HCT116 (cell line): Measurements from ENCODE around the gene PCDH10. TPM values are rescaled to one million over a fixed set of nuclear protein-coding genes. Genes with fewer than 3 reads are reported as not detected.

Experiments used
- ATAC-seq: fragments of 200-7000 bp; cut with Tn5 transposase; 2 replicates; pipeline ENCODE4 v1.9.1; 2020; ENCODE audit warnings: mild to moderate bottlenecking, moderate library complexity
- BruUV-seq: library from RNA; stranded (reverse); fragments of 400-500 nt; replicated peaks from 2 replicates; lab custom pipeline; 2021; lab: Mats Ljungman, UMichigan
- CTCF ChIA-PET: fragments of 300-600 bp; sonication (Branson Sonifier 250); formaldehyde crosslinking; loops from one replicate; lab custom pipeline; 2021; ENCODE audit warnings: antibody characterized with exemption; lab: Charles Lee
- POLR2A ChIA-PET: fragments of 300-600, 350-600 bp; sonication (Branson Sonifier 250); formaldehyde crosslinking; loops from one replicate; lab custom pipeline; 2021; ENCODE audit warnings: antibody characterized with exemption; lab: Charles Lee
- RAD21 ChIA-PET, 2 experiments: fragments of 300-600 bp; sonication (Branson Sonifier 250); formaldehyde crosslinking; loops; one replicate each; lab custom pipeline; 2023; ENCODE audit warnings: low total read pairs in 2 of 2; ENCODE audit not compliant: uncharacterized antibody in 2 of 2, unreplicated experiment in 2 of 2, low non-redundant PET in 1 of 2; lab: Charles Lee
- DNase-seq: peaks from one replicate; pipeline ENCODE4 v3.0.0-alpha.2; 2010; ENCODE audit warnings: low read depth, low spot score
- H2AFZ ChIP-seq: fragments of 200-600 bp; shearing (Covaris generic), sonication (generic); 2 replicates; pipeline ENCODE4 v1.6.1; 2017; ENCODE audit warnings: low read depth, mixed run types, mixed read lengths, antibody characterized with exemption, low read length; ENCODE audit not compliant: poor library complexity, severe bottlenecking
- H3K27ac ChIP-seq: 2 replicates; pipeline ENCODE4 v1.5.1; 2012; ENCODE audit warnings: low read depth, low read length
- H3K27me3 ChIP-seq: fragments of 200-600 bp; sonication (generic); 2 replicates; pipeline ENCODE4 v1.6.1; 2016; ENCODE audit warnings: mixed run types, low read length, mixed read lengths; ENCODE audit not compliant: insufficient read depth
- H3K36me3 ChIP-seq, 2 experiments: fragments of 200-500 bp in 1 of 2; fragments of 200-600 bp in 1 of 2; sonication (Bioruptor generic) in 1 of 2; sonication (generic) in 1 of 2; 2 replicates each; pipeline versions ENCODE4 v1.5.1 to v1.6.1; 2014 to 2016; ENCODE audit warnings: low read length in 2 of 2, inconsistent platforms in 1 of 2, mixed read lengths in 1 of 2, mixed run types in 1 of 2; ENCODE audit not compliant: insufficient read depth in 2 of 2, control insufficient read depth in 1 of 2
- H3K4me1 ChIP-seq, 2 experiments: fragments of 200-600 bp in 1 of 2; sonication (generic) in 1 of 2; 2 replicates each; pipeline versions ENCODE4 v1.5.1 to v1.6.1; 2012 to 2017; ENCODE audit warnings: low read length in 2 of 2, inconsistent platforms in 1 of 2, mild to moderate bottlenecking in 1 of 2, mixed read lengths in 1 of 2, mixed run types in 1 of 2, moderate library complexity in 1 of 2; ENCODE audit not compliant: insufficient read depth in 2 of 2, control insufficient read depth in 1 of 2
- H3K4me2 ChIP-seq: fragments of 200-600 bp; sonication (generic); 2 replicates; pipeline ENCODE4 v1.6.1; 2017; ENCODE audit warnings: mixed run types, low read length, mixed read lengths
- H3K4me3 ChIP-seq, 2 experiments: fragments of 200-600 bp in 1 of 2; sonication (generic) in 1 of 2; replicated peaks in 1 of 2; 2 replicates each; pipeline ENCODE4 v1.5.1; 2011 to 2016; ENCODE audit warnings: low read length in 2 of 2, control low read depth in 1 of 2, low read depth in 1 of 2, mild to moderate bottlenecking in 1 of 2, mixed read lengths in 1 of 2, mixed run types in 1 of 2
- H3K79me2 ChIP-seq: fragments of 200-600 bp; sonication (generic); 2 replicates; pipeline ENCODE4 v1.6.1; 2017; ENCODE audit warnings: mild to moderate bottlenecking, mixed run types, low read length, moderate library complexity, mixed read lengths; ENCODE audit not compliant: insufficient read depth
- H3K9ac ChIP-seq: fragments of 200-600 bp; sonication (generic); 2 replicates; pipeline ENCODE4 v1.6.1; 2016; ENCODE audit warnings: low read length, mixed read lengths
- H3K9me2 ChIP-seq: fragments of 200-600 bp; sonication (generic), shearing (Covaris generic); 2 replicates; pipeline ENCODE4 v1.6.1; 2017; ENCODE audit warnings: mixed run types, mild to moderate bottlenecking, moderate library complexity; ENCODE audit not compliant: insufficient read depth
- H3K9me3 ChIP-seq, 2 experiments: fragments of 200-500 bp in 1 of 2; fragments of 200-600 bp in 1 of 2; sonication (Bioruptor generic) in 1 of 2; sonication (generic) in 1 of 2; 2 replicates each; pipeline ENCODE4 v1.6.1; 2014 to 2017; ENCODE audit warnings: low read length in 2 of 2, mixed read lengths in 2 of 2, inconsistent platforms in 1 of 2, low read depth in 1 of 2, mild to moderate bottlenecking in 1 of 2, mixed run types in 1 of 2, moderate library complexity in 1 of 2; ENCODE audit not compliant: control insufficient read depth in 1 of 2, insufficient read depth in 1 of 2
- H4K20me1 ChIP-seq: fragments of 200-600 bp; sonication (generic), shearing (Covaris generic); 2 replicates; pipeline ENCODE4 v1.6.1; 2017; ENCODE audit warnings: mixed run types, mild to moderate bottlenecking, moderate library complexity; ENCODE audit not compliant: insufficient read depth
- ELF1 ChIP-seq: IDR thresholded peaks from 2 replicates; pipeline ENCODE4 v1.6.1; 2012; ENCODE audit warnings: low read depth, borderline replicate concordance
- FOSL1 ChIP-seq: IDR thresholded peaks from 2 replicates; pipeline ENCODE4 v1.6.1; 2012; ENCODE audit warnings: low read depth
- ZBTB33 ChIP-seq: IDR thresholded peaks from 2 replicates; pipeline ENCODE4 v1.6.1; 2011; ENCODE audit warnings: mild to moderate bottlenecking, low read length, moderate library complexity; ENCODE audit not compliant: insufficient replicate concordance; ENCODE audit errors: extremely low read depth
- intact Hi-C: fragments of 100-400 bp; cut with micrococcal nuclease; formaldehyde crosslinking; loops from 2 replicates; pipeline ENCODE4 v1.10.0; 2022
- total RNA-seq: library from RNA; stranded (reverse); gene quantifications from one replicate; pipeline ENCODE4 v1.2.1, GENCODE V29; 2021; ENCODE audit not compliant: unreplicated experiment

The PCDH10 gene
- total RNA-seq, 1 experiment from 2014 or later = not detected

- TF ChIP-seq ZBTB33 = no peak
- TF ChIP-seq ELF1 = no peak
Observed at GRCh38 chr4:133151691-133152329, 2.7 kb downstream of the PCDH10 start (continued).

- RAD21 ChIA-PET = no interaction called here
- Histone ChIP-seq H3K4me1 (no peaks in the 10 kb centered on the region), H3K36me3 (no peaks in the 10 kb centered on the region), H3K27ac (no peak overlapping the region), H3K4me3 (no peak overlapping the region), H4K20me1 (no peaks in the 10 kb centered on the region), H3K9me2 (no peaks in the 10 kb centered on the region), H3K9ac (no peak overlapping the region), H3K9me3 (no peaks in the 10 kb centered on the region), H3K79me2 (no peaks in the 10 kb centered on the region), H3K4me2 (no peak overlapping the region), H3K27me3 (no peaks in the 10 kb centered on the region), H2AFZ (no peak overlapping the region)
- DNase-seq (no peak), ATAC-seq (no peak)
- no peak for TF ChIP-seq FOSL1
- intact Hi-C loops = loop anchor here (10.0 kb wide), 1 partner anchor 1622 kb away; no protein-coding TSS in a partner anchor
- CTCF ChIA-PET = no interaction called here
- POLR2A ChIA-PET = no interaction called here
- no TSS peak for BruUV-seq
Observed at GRCh38 chr4:133152330-133152821, 3.3 kb downstream of the PCDH10 start.
